ENCODE measurements around the gene OR56B4.

The OR56B4 gene

DNA sequence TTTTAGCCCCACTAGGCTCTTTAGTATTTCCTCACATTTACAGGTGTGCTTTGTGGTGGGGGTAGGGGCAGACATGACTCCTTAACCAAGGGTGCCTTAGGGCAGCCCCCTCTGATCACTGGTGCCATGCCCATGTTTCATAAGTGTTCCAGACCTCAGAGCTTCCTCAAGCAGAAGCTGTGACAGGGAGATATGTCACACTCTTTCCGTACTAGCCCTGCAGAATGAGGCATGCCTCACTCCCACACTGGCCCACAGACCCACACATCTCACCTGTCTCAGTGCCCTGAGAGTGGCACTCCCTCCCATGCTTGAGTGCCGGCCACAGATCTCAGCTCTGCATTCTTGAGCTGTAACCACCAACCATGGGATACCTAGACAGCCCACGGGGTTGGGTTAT is 22.9 kb upstream of the OR56B4 start:
- no peak for TF ChIP-seq CTCF (IDR thresholded peaks at IDR 0.05)
- no peak overlapping the region for H3K27ac ChIP-seq
- peak; percentile 65 for DNase-seq (ENCODE audit: low spot score)
- H3K4me3 ChIP-seq, result no peak overlapping the region

DNA sequence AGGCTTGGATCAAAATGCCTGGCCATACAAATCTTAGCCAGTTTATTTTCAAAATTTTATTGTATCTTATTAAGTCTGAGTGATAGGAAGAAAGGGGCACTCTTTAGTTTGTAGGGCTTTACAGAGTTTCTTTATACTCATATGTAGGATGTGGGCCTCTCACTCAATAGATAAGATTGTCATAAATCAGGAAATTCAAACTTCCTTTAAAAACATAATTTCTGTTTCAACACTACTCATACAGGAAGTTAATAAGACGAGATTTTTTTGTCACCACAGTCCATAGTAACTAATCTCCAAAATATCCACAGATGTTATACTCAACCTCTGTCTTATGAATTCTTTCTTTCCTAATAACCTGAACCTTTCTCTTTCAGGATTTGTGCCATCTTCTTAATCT is 13.3 kb upstream of the OR56B4 start:
- no peak overlapping the region for H3K27ac ChIP-seq
- no peak for DNase-seq (ENCODE audit: low spot score)
- no peak overlapping the region for H3K4me3 ChIP-seq
- no peak for TF ChIP-seq CTCF (IDR thresholded peaks at IDR 0.05)

GRCh38 chr11:6095798-6096197 is 11.7 kb upstream of the OR56B4 start:
- H3K27ac ChIP-seq, result no peak overlapping the region
- no peak for DNase-seq (ENCODE audit: low spot score)
- H3K4me3 ChIP-seq, result no peak overlapping the region
- no peak for TF ChIP-seq CTCF (IDR thresholded peaks at IDR 0.05)

GRCh38 chr11:6096417-6096816 is 11.1 kb upstream of the OR56B4 start:
- no peak for DNase-seq (ENCODE audit: low spot score)
- no peak overlapping the region for H3K4me3 ChIP-seq
- TF ChIP-seq CTCF (IDR thresholded peaks at IDR 0.05), result no peak
- H3K27ac ChIP-seq, result no peak overlapping the region

GRCh38 chr11:6099577-6099976 is 7.9 kb upstream of the OR56B4 start:
- no peak for DNase-seq (ENCODE audit: low spot score)
- H3K4me3 ChIP-seq, result no peak overlapping the region
- H3K27ac ChIP-seq, result no peak overlapping the region
- TF ChIP-seq CTCF (IDR thresholded peaks at IDR 0.05), result no peak

DNA sequence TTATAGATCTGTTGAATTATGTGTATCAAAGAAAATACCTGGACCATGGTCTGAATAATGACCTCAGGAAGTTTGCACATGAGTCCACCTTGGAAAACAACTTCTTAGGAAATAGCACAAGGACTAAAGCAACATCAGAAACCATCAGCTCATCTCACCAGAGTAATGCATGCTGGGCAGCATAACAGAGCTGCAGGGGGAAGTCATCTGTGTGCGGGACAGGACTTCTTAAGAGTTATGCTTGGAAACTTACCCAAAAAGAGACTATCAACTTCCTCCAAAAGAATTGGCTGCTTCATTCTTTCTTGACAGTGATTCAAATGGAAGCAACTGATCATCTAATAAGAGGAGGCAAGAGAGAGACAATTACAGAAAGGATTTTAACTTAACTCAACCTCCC is 2.5 kb downstream of the OR56B4 start:
- TF ChIP-seq CTCF (IDR thresholded peaks at IDR 0.05), result no peak
- Histone ChIP-seq H3K27ac (no peak overlapping the region), H3K4me3 (no peak overlapping the region)
- no peak for DNase-seq (ENCODE audit: low spot score)

DNA sequence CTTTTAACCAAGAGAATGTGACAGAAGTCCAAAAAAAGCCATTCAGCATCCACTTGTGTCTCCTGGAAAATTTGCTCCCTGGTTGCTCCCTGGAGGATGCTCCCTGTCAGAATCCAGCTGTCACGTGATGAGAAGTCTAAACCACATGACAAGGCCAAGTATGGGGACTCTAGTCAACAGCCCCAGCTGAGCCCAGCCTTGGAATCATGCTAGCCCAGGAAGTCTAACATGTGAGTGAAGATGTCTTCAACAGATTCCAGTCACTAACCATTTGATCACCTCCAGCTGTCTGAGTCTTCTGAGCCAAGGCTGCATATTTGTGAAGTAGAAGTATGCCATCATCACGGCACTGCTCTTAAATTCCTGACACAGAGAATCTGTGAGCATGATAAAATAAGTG is 4.2 kb downstream of the OR56B4 start:
- DNase-seq (ENCODE audit: low spot score), result no peak
- no peak overlapping the region for H3K4me3 ChIP-seq
- no peak overlapping the region for H3K27ac ChIP-seq
- no peak for TF ChIP-seq CTCF (IDR thresholded peaks at IDR 0.05)

Data from coronary artery (tissue), 2 donors.